ENCODE results near the gene HIC2. TPM values are rescaled to one million over a fixed set of nuclear protein-coding genes. Genes with fewer than 3 reads are reported as not detected.
"Not testable (repeated sequence)": the region's sequence is repeated elsewhere in the genome, so short reads cannot be mapped to it uniquely, and the experiment has no call there.

The HIC2 gene
- total RNA-seq, 1 donor, result 1.4 TPM

GRCh38 chr22:21442646-21443045, 25.5 kb downstream of the HIC2 start:
- not testable (repeated sequence) for DNase-seq (ENCODE audit: insufficient read length, low spot score, missing footprints); H3K9me3 ChIP-seq (ENCODE audit: low read depth, low read length); H3K4me2 ChIP-seq (ENCODE audit: insufficient read depth, low read length); H3K79me2 ChIP-seq (ENCODE audit: insufficient read depth, low read length); H3K27me3 ChIP-seq (ENCODE audit: insufficient read depth, low read length); H3K4me1 ChIP-seq (ENCODE audit: insufficient read depth, low read length); H2AFZ ChIP-seq (ENCODE audit: low read length); H3K27ac ChIP-seq (ENCODE audit: low read depth, low read length); H3K36me3 ChIP-seq (ENCODE audit: insufficient read depth, low read length); H3K4me3 ChIP-seq (ENCODE audit: insufficient read depth, low read length)
- H4K20me1 ChIP-seq (ENCODE audit: insufficient read depth, low read length), result peaks cover 16% of the 10 kb centered on the region

GRCh38 chr22:21443057-21443734, 26.0 kb downstream of the HIC2 start:
- Histone ChIP-seq H3K9me3 (ENCODE audit: low read depth, low read length) (no peaks in the 10 kb centered on the region), H3K27ac (ENCODE audit: low read depth, low read length) (no peak overlapping the region), H2AFZ (ENCODE audit: low read length) (no peak overlapping the region), H3K79me2 (ENCODE audit: insufficient read depth, low read length) (no peaks in the 10 kb centered on the region), H4K20me1 (ENCODE audit: insufficient read depth, low read length) (peaks cover 18% of the 10 kb centered on the region), H3K4me2 (ENCODE audit: insufficient read depth, low read length) (no peak overlapping the region), H3K4me1 (ENCODE audit: insufficient read depth, low read length) (no peaks in the 10 kb centered on the region), H3K27me3 (ENCODE audit: insufficient read depth, low read length) (no peaks in the 10 kb centered on the region), H3K36me3 (ENCODE audit: insufficient read depth, low read length) (no peaks in the 10 kb centered on the region), H3K4me3 (ENCODE audit: insufficient read depth, low read length) (no peak overlapping the region)
- no peak for TF ChIP-seq CTCF (IDR thresholded peaks at IDR 0.05; ENCODE audit: extremely low read depth, low read depth, low read length)
- no peak for DNase-seq (ENCODE audit: insufficient read length, low spot score, missing footprints)

- H3K27me3 ChIP-seq (ENCODE audit: insufficient read depth, low read length), result no peaks in the 10 kb centered on the region
- no peaks in the 10 kb centered on the region for H3K36me3 ChIP-seq (ENCODE audit: insufficient read depth, low read length)
- H3K4me1 ChIP-seq (ENCODE audit: insufficient read depth, low read length), result no peaks in the 10 kb centered on the region
- no peak overlapping the region for H3K4me3 ChIP-seq (ENCODE audit: insufficient read depth, low read length)
- H4K20me1 ChIP-seq (ENCODE audit: insufficient read depth, low read length), result peaks cover 18% of the 10 kb centered on the region
- H3K4me2 ChIP-seq (ENCODE audit: insufficient read depth, low read length), result no peak overlapping the region
- no peaks in the 10 kb centered on the region for H3K79me2 ChIP-seq (ENCODE audit: insufficient read depth, low read length)
- H3K9me3 ChIP-seq (ENCODE audit: low read depth, low read length), result no peaks in the 10 kb centered on the region
- H2AFZ ChIP-seq (ENCODE audit: low read length), result no peak overlapping the region
- TF ChIP-seq CTCF (IDR thresholded peaks at IDR 0.05; ENCODE audit: extremely low read depth, low read depth, low read length), result no peak
- H3K27ac ChIP-seq (ENCODE audit: low read depth, low read length), result no peak overlapping the region
- DNase-seq (ENCODE audit: insufficient read length, low spot score, missing footprints), result no peak
These were observed 26.7 kb downstream of the HIC2 start for GRCh38 chr22:21443735-21444421.

GRCh38 chr22:21444701-21445436, 27.7 kb downstream of the HIC2 start:
- Histone ChIP-seq H3K4me3 (ENCODE audit: insufficient read depth, low read length) (no peak overlapping the region), H3K27ac (ENCODE audit: low read depth, low read length) (no peak overlapping the region), H3K4me1 (ENCODE audit: insufficient read depth, low read length) (no peaks in the 10 kb centered on the region), H3K4me2 (ENCODE audit: insufficient read depth, low read length) (no peak overlapping the region), H3K9me3 (ENCODE audit: low read depth, low read length) (no peaks in the 10 kb centered on the region), H3K36me3 (ENCODE audit: insufficient read depth, low read length) (no peaks in the 10 kb centered on the region), H4K20me1 (ENCODE audit: insufficient read depth, low read length) (peaks cover 18% of the 10 kb centered on the region), H2AFZ (ENCODE audit: low read length) (no peak overlapping the region), H3K79me2 (ENCODE audit: insufficient read depth, low read length) (no peaks in the 10 kb centered on the region), H3K27me3 (ENCODE audit: insufficient read depth, low read length) (no peaks in the 10 kb centered on the region)
- no peak for DNase-seq (ENCODE audit: insufficient read length, low spot score, missing footprints)
- TF ChIP-seq CTCF (IDR thresholded peaks at IDR 0.05; ENCODE audit: extremely low read depth, low read depth, low read length), result no peak

Data from osteoblast (primary cell).